Measurements from ENCODE around the gene PATJ.

The PATJ gene

DNA sequence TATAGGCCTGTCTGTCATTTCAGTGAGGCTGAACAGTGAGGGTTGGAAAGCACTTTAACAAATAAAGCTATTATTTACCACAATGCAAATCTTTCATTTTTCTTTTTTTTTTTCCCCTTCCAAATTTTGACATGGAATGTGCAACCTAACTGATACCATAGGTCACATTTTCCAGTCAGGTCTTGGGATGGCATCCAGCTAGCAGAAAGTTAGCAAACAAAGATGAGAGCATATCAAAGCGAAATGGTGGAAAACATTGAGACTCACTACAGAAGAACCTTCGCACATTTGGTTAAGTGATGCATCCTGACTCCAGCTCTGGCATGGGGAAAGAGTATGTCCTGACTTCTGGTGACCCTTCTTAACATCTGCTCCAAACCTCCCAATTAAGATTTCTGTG, 347.3 kb downstream of the PATJ start:
- Histone ChIP-seq H3K27ac (ENCODE audit: low read depth, low read length) (no peak overlapping the region), H3K4me1 (ENCODE audit: control insufficient read depth, insufficient read depth, low read length) (no peaks in the 10 kb centered on the region), H3K27me3 (ENCODE audit: control insufficient read depth, insufficient read depth, low read length) (no peaks in the 10 kb centered on the region), H3K9ac (ENCODE audit: low read length) (no peak overlapping the region), H3K4me3 (ENCODE audit: low read length) (no peak overlapping the region), H3K36me3 (ENCODE audit: control insufficient read depth, insufficient read depth, low read length) (peaks cover 2% of the 10 kb centered on the region)

DNA sequence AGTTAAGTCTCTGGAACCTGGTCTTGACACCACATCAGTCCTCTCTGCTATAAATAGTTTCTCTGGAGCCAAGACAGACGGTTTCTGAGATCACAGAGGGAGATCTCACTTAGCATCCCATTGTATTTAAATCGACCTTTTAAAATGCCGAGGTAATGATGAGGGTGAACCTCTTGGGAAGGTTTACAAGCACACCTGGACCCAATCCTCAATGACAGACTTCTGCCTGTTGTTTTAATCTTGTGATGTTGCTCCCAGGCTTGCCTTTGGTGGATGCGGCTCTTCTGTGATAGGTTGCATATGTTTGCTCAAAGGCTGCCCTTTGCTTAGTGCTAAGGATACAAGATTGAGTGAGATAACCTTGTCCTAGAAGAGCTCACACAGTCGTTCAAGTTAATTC, 347.7 kb downstream of the PATJ start:
- no peaks in the 10 kb centered on the region for H3K4me1 ChIP-seq (ENCODE audit: control insufficient read depth, insufficient read depth, low read length)
- H3K27me3 ChIP-seq (ENCODE audit: control insufficient read depth, insufficient read depth, low read length): no peaks in the 10 kb centered on the region
- H3K36me3 ChIP-seq (ENCODE audit: control insufficient read depth, insufficient read depth, low read length): peaks cover 2% of the 10 kb centered on the region
- H3K9ac ChIP-seq (ENCODE audit: low read length): no peak overlapping the region
- peak overlapping the region; percentile 14 for H3K27ac ChIP-seq (ENCODE audit: low read depth, low read length)
- no peak overlapping the region for H3K4me3 ChIP-seq (ENCODE audit: low read length)

DNA sequence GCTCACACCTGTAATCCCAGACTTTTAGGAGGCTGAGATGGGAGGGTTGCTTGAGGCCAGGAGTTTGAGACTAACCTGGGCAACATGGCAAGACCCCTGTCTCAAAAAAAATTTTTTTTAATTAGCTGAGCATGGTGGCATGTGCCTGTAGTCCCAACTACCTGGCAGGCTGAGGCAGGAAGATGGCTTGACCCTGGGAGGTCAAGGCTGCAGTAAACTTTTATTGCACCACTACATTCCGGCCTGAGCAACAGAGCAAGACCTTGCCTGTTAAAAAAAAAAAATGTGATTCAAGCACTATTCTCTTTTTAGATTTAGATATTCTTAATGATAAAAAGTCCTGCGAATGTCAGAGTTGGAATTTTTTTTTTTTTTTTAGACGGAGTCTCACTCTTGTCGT, 349.8 kb downstream of the PATJ start:
- Histone ChIP-seq H3K27me3 (ENCODE audit: control insufficient read depth, insufficient read depth, low read length) (no peaks in the 10 kb centered on the region), H3K36me3 (ENCODE audit: control insufficient read depth, insufficient read depth, low read length) (peaks cover 2% of the 10 kb centered on the region), H3K4me1 (ENCODE audit: control insufficient read depth, insufficient read depth, low read length) (no peaks in the 10 kb centered on the region), H3K9ac (ENCODE audit: low read length) (no peak overlapping the region), H3K27ac (ENCODE audit: low read depth, low read length) (no peak overlapping the region), H3K4me3 (ENCODE audit: low read length) (no peak overlapping the region)

DNA sequence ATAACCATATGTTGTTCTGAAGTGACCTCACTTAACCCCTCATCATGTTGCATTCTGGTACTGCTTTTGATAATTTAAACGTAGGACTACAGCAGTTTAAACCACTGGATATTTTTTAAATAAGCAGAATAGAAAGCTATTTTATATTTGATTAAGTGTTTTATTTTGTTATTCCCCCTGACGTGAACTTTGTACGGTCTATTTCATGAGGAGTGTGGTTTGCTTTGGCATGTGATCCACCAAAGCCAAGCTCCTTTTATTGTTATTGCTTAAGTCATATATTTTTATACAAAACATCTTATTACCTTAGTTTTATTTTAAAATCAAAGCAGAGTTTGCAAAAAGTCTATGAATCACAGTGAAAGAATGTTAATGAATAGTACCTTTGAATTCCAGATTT, 351.0 kb downstream of the PATJ start:
- Histone ChIP-seq H3K4me1 (ENCODE audit: control insufficient read depth, insufficient read depth, low read length) (no peaks in the 10 kb centered on the region), H3K27me3 (ENCODE audit: control insufficient read depth, insufficient read depth, low read length) (no peaks in the 10 kb centered on the region), H3K36me3 (ENCODE audit: control insufficient read depth, insufficient read depth, low read length) (peaks cover under 1% of the 10 kb centered on the region), H3K9ac (ENCODE audit: low read length) (no peak overlapping the region), H3K27ac (ENCODE audit: low read depth, low read length) (no peak overlapping the region), H3K4me3 (ENCODE audit: low read length) (no peak overlapping the region)

DNA sequence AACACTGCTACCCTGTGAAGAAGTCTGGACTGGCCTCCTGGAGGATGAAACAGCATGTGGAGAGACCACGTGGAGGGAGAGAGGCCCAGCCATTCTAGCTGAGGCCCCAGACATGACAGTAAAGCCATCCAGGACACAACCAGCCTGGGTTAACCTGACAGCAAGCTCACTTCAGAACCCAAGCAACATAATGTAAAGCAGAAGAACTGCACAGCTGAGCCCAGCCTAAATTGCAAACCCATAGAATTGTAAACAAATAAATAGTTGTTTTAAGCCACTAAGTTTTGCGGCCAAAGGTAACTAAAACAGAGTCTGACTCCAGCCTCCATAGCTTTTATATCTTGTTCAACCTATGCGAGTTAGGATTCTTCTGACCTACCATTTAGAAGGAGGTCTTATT, 355.2 kb downstream of the PATJ start:
- Histone ChIP-seq H3K4me3 (ENCODE audit: low read length) (no peak overlapping the region), H3K27me3 (ENCODE audit: control insufficient read depth, insufficient read depth, low read length) (no peaks in the 10 kb centered on the region), H3K9ac (ENCODE audit: low read length) (no peak overlapping the region), H3K27ac (ENCODE audit: low read depth, low read length) (no peak overlapping the region), H3K4me1 (ENCODE audit: control insufficient read depth, insufficient read depth, low read length) (no peaks in the 10 kb centered on the region), H3K36me3 (ENCODE audit: control insufficient read depth, insufficient read depth, low read length) (no peaks in the 10 kb centered on the region)

DNA sequence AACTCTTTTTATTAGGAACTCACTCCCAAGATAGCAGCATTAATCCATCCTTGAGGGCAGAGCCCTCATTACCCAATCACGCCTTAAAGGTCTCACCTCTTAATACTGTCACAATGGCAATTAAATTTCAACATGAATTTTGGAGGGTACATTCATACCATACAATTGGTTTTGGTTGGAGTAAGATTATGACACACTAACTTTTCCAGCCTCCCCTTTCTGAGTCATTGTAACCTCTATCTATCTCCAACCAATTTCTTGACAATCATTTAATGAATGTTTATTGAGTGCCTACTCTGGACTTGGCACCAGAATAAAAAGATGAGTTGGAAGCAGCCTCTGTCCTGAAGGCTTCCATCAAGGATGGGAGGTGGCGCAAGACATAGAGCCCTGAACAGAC, 358.2 kb downstream of the PATJ start:
- Histone ChIP-seq H3K27ac (ENCODE audit: low read depth, low read length) (no peak overlapping the region), H3K27me3 (ENCODE audit: control insufficient read depth, insufficient read depth, low read length) (no peaks in the 10 kb centered on the region), H3K9ac (ENCODE audit: low read length) (no peak overlapping the region), H3K4me1 (ENCODE audit: control insufficient read depth, insufficient read depth, low read length) (no peaks in the 10 kb centered on the region), H3K36me3 (ENCODE audit: control insufficient read depth, insufficient read depth, low read length) (no peaks in the 10 kb centered on the region), H3K4me3 (ENCODE audit: low read length) (no peak overlapping the region)

DNA sequence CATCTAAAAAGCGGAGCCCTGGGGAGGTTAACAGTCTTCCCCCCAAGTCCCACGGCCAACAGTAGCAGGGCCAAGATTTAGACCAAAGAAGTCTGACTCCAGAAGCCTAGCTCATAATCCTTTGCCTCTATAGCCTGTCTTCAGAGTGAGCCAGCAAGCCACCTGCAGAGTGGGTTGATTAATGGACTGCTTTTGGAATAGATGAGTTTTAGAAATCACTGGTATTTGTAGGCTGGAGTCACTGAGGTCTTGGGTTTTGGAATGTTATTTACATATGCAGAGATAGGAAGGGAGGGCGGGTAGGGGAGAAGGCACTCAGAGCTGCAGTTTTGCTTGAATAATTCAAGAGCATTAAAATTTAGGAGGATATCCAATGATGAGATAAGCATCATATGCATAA, 361.6 kb downstream of the PATJ start:
- Histone ChIP-seq H3K9ac (ENCODE audit: low read length) (no peak overlapping the region), H3K27ac (ENCODE audit: low read depth, low read length) (no peak overlapping the region), H3K27me3 (ENCODE audit: control insufficient read depth, insufficient read depth, low read length) (no peaks in the 10 kb centered on the region), H3K4me1 (ENCODE audit: control insufficient read depth, insufficient read depth, low read length) (no peaks in the 10 kb centered on the region), H3K4me3 (ENCODE audit: low read length) (no peak overlapping the region), H3K36me3 (ENCODE audit: control insufficient read depth, insufficient read depth, low read length) (no peaks in the 10 kb centered on the region)

DNA sequence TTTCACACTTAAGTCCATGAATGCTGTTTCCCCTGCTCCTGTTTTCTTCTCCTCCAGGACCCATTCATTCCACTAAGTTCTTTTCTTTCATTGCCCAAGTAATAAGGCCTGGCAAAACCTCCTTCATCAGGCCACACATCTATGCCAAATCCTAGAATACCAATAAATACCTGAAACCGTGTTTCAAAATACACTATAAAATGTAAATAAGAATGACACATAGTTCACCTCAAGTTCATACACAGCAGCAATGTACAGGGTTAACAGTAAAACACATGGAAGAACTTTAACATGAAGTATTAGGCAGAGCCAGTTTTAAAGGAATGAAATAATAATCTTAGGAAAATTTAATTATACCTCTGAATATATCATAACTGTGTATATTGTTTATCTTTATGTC, 365.6 kb downstream of the PATJ start:
- no peaks in the 10 kb centered on the region for H3K36me3 ChIP-seq (ENCODE audit: control insufficient read depth, insufficient read depth, low read length)
- H3K4me3 ChIP-seq (ENCODE audit: low read length): no peak overlapping the region
- H3K27me3 ChIP-seq (ENCODE audit: control insufficient read depth, insufficient read depth, low read length): no peaks in the 10 kb centered on the region
- H3K4me1 ChIP-seq (ENCODE audit: control insufficient read depth, insufficient read depth, low read length): no peaks in the 10 kb centered on the region
- H3K9ac ChIP-seq (ENCODE audit: low read length): no peak overlapping the region
- H3K27ac ChIP-seq (ENCODE audit: low read depth, low read length): no peak overlapping the region

DNA sequence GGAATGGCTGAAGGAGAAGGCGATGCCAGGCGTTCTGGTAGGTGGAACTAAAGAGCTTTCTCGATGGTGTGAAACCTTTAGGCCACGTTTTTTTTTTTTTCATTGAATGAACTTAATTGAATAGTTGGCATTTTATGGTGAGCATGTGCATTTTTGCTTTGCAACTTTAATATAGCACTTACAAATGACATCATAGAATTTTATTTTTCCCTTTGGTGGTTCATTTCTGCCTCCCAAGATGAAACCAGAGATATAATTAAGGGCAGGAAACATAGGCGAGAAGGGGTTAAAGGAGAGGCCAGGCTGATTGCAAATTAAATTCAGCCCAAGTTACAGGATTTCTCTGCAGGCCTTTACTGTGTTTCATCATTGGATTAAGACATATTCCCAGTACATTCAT, 366.8 kb downstream of the PATJ start:
- Histone ChIP-seq H3K4me1 (ENCODE audit: control insufficient read depth, insufficient read depth, low read length) (no peaks in the 10 kb centered on the region), H3K4me3 (ENCODE audit: low read length) (no peak overlapping the region), H3K27me3 (ENCODE audit: control insufficient read depth, insufficient read depth, low read length) (no peaks in the 10 kb centered on the region), H3K9ac (ENCODE audit: low read length) (no peak overlapping the region), H3K36me3 (ENCODE audit: control insufficient read depth, insufficient read depth, low read length) (no peaks in the 10 kb centered on the region), H3K27ac (ENCODE audit: low read depth, low read length) (no peak overlapping the region)

DNA sequence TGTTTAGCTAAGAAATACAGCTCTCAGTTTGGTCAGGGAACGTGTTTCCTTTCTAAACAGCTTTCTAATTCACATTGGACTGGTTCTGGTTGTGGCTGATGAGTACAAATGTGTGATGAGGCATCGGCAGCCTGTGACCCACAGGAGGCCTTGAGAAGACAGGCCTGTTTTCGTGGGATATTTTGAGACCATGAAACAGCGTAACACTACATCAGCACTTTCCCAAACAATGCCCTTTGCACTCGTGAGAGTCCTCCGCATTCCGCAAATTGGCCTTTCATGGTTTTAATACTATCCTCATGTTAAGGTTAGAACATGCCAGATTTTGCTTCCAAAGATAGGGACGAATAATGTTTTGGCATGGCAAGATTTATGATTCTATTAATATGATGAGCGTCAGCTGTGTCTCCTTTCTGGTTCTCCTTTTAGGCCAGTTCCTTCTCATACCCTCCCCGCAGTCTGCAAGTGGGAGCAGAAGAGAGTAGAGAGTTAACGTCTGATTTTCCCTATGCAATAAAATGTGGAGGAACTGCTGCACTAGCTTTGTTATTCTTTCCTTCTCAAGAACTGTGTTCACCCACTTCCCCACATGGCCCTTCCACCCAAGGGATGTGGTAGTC, 368.0 kb downstream of the PATJ start:
- Histone ChIP-seq H3K27ac (ENCODE audit: low read depth, low read length) (no peak overlapping the region), H3K4me1 (ENCODE audit: control insufficient read depth, insufficient read depth, low read length) (no peaks in the 10 kb centered on the region), H3K36me3 (ENCODE audit: control insufficient read depth, insufficient read depth, low read length) (no peaks in the 10 kb centered on the region), H3K4me3 (ENCODE audit: low read length) (no peak overlapping the region), H3K27me3 (ENCODE audit: control insufficient read depth, insufficient read depth, low read length) (no peaks in the 10 kb centered on the region), H3K9ac (ENCODE audit: low read length) (no peak overlapping the region)

DNA sequence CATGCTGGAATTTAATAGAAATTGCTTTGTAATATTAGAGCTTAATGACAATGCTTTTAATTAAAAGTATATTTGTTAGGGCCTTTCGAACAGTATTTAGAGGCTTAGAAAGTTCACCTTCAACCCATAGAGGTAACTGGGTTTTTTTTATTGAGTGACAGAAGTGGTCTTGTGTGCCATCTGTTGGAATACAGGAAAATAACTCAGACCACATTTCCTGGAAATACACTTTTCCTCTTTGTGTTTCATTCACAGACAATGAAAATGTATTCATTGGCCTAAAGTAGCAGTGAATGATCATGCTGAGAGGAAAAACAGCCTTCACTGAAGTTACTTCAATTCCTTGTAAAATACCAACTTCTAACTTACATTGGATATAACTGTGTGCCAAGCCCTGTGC, 368.8 kb downstream of the PATJ start:
- Histone ChIP-seq H3K27ac (ENCODE audit: low read depth, low read length) (no peak overlapping the region), H3K4me1 (ENCODE audit: control insufficient read depth, insufficient read depth, low read length) (no peaks in the 10 kb centered on the region), H3K36me3 (ENCODE audit: control insufficient read depth, insufficient read depth, low read length) (no peaks in the 10 kb centered on the region)

DNA sequence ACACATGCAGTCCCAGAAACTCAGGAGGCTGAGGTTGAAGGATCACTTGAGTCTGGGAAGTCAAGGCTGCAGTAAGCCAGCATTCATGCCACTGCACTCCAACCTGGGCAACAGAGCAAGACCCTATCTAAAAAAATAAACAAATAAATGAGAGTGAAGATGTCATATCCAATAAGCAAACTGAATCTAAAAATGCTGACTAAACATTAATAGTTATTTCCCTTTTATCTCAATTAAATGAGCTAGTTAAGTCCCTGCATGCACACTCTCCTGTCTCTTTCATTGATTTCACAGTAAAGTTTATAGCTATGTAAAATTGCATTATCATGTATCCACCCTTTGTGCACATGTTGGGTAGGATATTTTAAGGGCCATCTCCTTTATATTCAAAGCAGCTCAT, 371.2 kb downstream of the PATJ start:
- Histone ChIP-seq H3K27me3 (ENCODE audit: control insufficient read depth, insufficient read depth, low read length) (no peaks in the 10 kb centered on the region), H3K36me3 (ENCODE audit: control insufficient read depth, insufficient read depth, low read length) (no peaks in the 10 kb centered on the region), H3K4me3 (ENCODE audit: low read length) (no peak overlapping the region), H3K27ac (ENCODE audit: low read depth, low read length) (no peak overlapping the region), H3K4me1 (ENCODE audit: control insufficient read depth, insufficient read depth, low read length) (no peaks in the 10 kb centered on the region), H3K9ac (ENCODE audit: low read length) (no peak overlapping the region)

More for the DNA sequence above, 368.8 kb downstream of the PATJ start:
- H3K27me3 ChIP-seq (ENCODE audit: control insufficient read depth, insufficient read depth, low read length): no peaks in the 10 kb centered on the region
- no peak overlapping the region for H3K9ac ChIP-seq (ENCODE audit: low read length)
- H3K4me3 ChIP-seq (ENCODE audit: low read length): no peak overlapping the region

DNA sequence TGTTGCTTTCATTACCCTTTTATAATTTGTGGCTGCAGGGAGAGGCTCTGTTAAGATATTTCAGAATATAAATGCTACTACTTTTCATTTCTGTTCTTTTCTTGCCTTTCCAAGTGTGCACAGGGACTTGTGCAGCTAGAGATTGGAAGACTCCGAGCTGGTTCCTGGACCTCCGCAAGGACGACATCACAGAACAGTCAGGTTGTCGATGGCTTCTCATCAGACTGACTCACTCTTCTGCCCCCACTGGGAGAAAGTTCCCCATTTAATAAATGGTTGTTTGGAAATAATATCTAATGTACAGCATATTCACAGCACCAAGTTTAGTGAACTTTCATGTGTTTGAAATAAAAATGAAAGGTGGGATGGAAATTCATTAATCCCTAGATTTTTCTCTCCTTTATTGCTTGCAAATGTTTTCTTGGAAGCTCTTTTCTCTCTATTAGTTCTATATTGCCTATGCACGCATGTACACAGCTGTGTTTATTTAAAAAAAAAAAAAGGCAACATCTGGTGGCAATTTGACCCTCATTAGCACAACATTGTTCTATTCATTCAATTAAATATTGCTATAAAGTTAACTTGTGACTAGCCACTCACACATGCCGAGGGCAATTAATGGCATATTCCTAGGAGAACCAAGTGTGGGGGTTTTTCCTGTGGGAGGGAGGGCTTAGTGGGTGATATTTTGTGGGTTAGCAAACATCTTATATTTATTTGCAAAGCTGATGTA, 374.9 kb downstream of the PATJ start:
- Histone ChIP-seq H3K4me3 (ENCODE audit: low read length) (no peak overlapping the region), H3K27me3 (ENCODE audit: control insufficient read depth, insufficient read depth, low read length) (no peaks in the 10 kb centered on the region), H3K27ac (ENCODE audit: low read depth, low read length) (no peak overlapping the region), H3K9ac (ENCODE audit: low read length) (no peak overlapping the region), H3K4me1 (ENCODE audit: control insufficient read depth, insufficient read depth, low read length) (no peaks in the 10 kb centered on the region), H3K36me3 (ENCODE audit: control insufficient read depth, insufficient read depth, low read length) (no peaks in the 10 kb centered on the region)

All from rectal smooth muscle tissue (tissue), 1 donor.